HT1080 (cell line): ENCODE results near the gene PDE8B. TPM values are rescaled to one million over a fixed set of nuclear protein-coding genes. Genes with fewer than 3 reads are reported as not detected.
A peak's percentile ranks its signal among the peaks of the same experiment; 100 is the strongest.

ENCODE experiments used
- DNase-seq: peaks from one replicate; pipeline ENCODE4 v3.0.0-alpha.2; 2015; ENCODE audit warnings: low read depth
- total RNA-seq: library from RNA; depleted of rRNA; stranded (reverse); fragments of >200 nt; shearing (Covaris generic); gene quantifications from 2 replicates; pipeline ENCODE4 v1.2.3, GENCODE V29; 2014

Gene PDE8B
- total RNA-seq, 1 experiment from 2014 or later: 0.82 TPM

GRCh38 chr5:77321793-77322394 is 111.4 kb downstream of the PDE8B start:
- no peak for DNase-seq

- no peak for DNase-seq
Observed at GRCh38 chr5:77322406-77322805, 111.9 kb downstream of the PDE8B start.

- no peak for DNase-seq
Observed at GRCh38 chr5:77325921-77326541, 115.6 kb downstream of the PDE8B start.

- no peak for DNase-seq
Observed at GRCh38 chr5:77326986-77327734, 116.7 kb downstream of the PDE8B start.

- no peak for DNase-seq
Observed at GRCh38 chr5:77328930-77329647, 118.6 kb downstream of the PDE8B start.

GRCh38 chr5:77329664-77330430 is 119.4 kb downstream of the PDE8B start:
- DNase-seq: no peak

GRCh38 chr5:77333036-77333435 is 122.6 kb downstream of the PDE8B start:
- no peak for DNase-seq

GRCh38 chr5:77333451-77334123 is 123.1 kb downstream of the PDE8B start:
- DNase-seq: no peak

GRCh38 chr5:77337246-77337645 is 126.8 kb downstream of the PDE8B start:
- no peak for DNase-seq

GRCh38 chr5:77337686-77338085 is 127.2 kb downstream of the PDE8B start:
- no peak for DNase-seq

- DNase-seq: no peak
Observed at GRCh38 chr5:77339337-77339890, 128.9 kb downstream of the PDE8B start.

- DNase-seq: no peak
Observed at GRCh38 chr5:77343165-77343564, 132.7 kb downstream of the PDE8B start.

GRCh38 chr5:77347435-77348098 is 137.1 kb downstream of the PDE8B start:
- no peak for DNase-seq

GRCh38 chr5:77353251-77353650 is 142.8 kb downstream of the PDE8B start:
- DNase-seq: no peak

GRCh38 chr5:77354454-77354853 is 144.0 kb downstream of the PDE8B start:
- DNase-seq: no peak

GRCh38 chr5:77355080-77355479 is 144.6 kb downstream of the PDE8B start:
- no peak for DNase-seq

- no peak for DNase-seq
Observed at GRCh38 chr5:77355751-77356150, 145.3 kb downstream of the PDE8B start.

GRCh38 chr5:77356740-77357139 is 146.3 kb downstream of the PDE8B start:
- DNase-seq: peak; percentile 72

- no peak for DNase-seq
Observed at GRCh38 chr5:77358255-77359205, 148.1 kb downstream of the PDE8B start.
